GM12878 (cell line): ENCODE measurements around the gene MAP4K1. TPM values are rescaled to one million over a fixed set of nuclear protein-coding genes. Genes with fewer than 3 reads are reported as not detected.

Experiments
- ATF2 ChIP-seq: IDR thresholded peaks from 2 replicates; pipeline ENCODE4 v1.6.1; 2012; ENCODE audit warnings: low read length, inconsistent platforms
- ATF7 ChIP-seq: fragments of 450-650 bp; IDR thresholded peaks from 2 replicates; pipeline ENCODE4 v1.6.1; 2016; ENCODE audit warnings: low read depth, mild to moderate bottlenecking
- E4F1 ChIP-seq: fragments of 450-650 bp; IDR thresholded peaks from 2 replicates; pipeline ENCODE4 v1.6.1; 2018; ENCODE audit warnings: borderline replicate concordance, mild to moderate bottlenecking; ENCODE audit not compliant: partially characterized antibody
- EED ChIP-seq: sonication (generic); IDR thresholded peaks from 2 replicates; pipeline ENCODE4 v1.6.1; 2016; ENCODE audit warnings: antibody characterized with exemption, low read depth
- ELK1 ChIP-seq: IDR thresholded peaks from 2 replicates; pipeline ENCODE4 v1.6.1; 2012; ENCODE audit warnings: low read depth, low read length, improper control_type of control experiment
- ETV6 ChIP-seq, 2 experiments: fragments of 450-650 bp in 1 of 2; IDR thresholded peaks in 1 of 2; conservative IDR thresholded peaks in 1 of 2; 2 replicates each; pipeline ENCODE4 v1.6.1; 2014; ENCODE audit warnings: antibody characterized with exemption in 1 of 2, borderline replicate concordance in 1 of 2, low read depth in 1 of 2, mild to moderate bottlenecking in 1 of 2, moderate library complexity in 1 of 2
- IRF5 ChIP-seq: fragments of 450-650 bp; IDR thresholded peaks from 2 replicates; pipeline ENCODE4 v1.6.1; 2017; ENCODE audit warnings: borderline replicate concordance
- JUNB ChIP-seq: IDR thresholded peaks from 2 replicates; pipeline ENCODE4 v1.6.1; 2016; ENCODE audit warnings: antibody characterized with exemption, mild to moderate bottlenecking
- MAX ChIP-seq: IDR thresholded peaks from 2 replicates; pipeline ENCODE4 v1.6.1; 2012; ENCODE audit warnings: low read depth, low read length, improper control_type of control experiment
- MEF2B ChIP-seq: fragments of 450-650 bp; IDR thresholded peaks from 2 replicates; pipeline ENCODE4 v1.6.1; 2018; ENCODE audit warnings: mild to moderate bottlenecking, moderate library complexity; ENCODE audit not compliant: partially characterized antibody, poor library complexity, severe bottlenecking
- MYB ChIP-seq: fragments of 150-350 bp; IDR thresholded peaks from 2 replicates; pipeline ENCODE4 v1.6.1; 2014; ENCODE audit warnings: mild to moderate bottlenecking, low read depth, low read length, borderline replicate concordance
- NFIC ChIP-seq: IDR thresholded peaks from 2 replicates; pipeline ENCODE4 v1.6.1; 2012; ENCODE audit warnings: low read depth, mild to moderate bottlenecking, inconsistent platforms, low read length, moderate library complexity
- RAD51 ChIP-seq: fragments of 450-650 bp; IDR thresholded peaks from 2 replicates; pipeline ENCODE4 v1.6.1; 2016; ENCODE audit warnings: moderate library complexity, mild to moderate bottlenecking, inconsistent platforms
- RELB ChIP-seq: fragments of 450-650 bp; IDR thresholded peaks from 2 replicates; pipeline ENCODE4 v1.6.1; 2017; ENCODE audit warnings: low read depth, mild to moderate bottlenecking, moderate library complexity
- RUNX3 ChIP-seq: IDR thresholded peaks from 2 replicates; pipeline ENCODE4 v1.6.1; 2012; ENCODE audit warnings: low read length, inconsistent platforms
- SKIL ChIP-seq: fragments of 450-650 bp; IDR thresholded peaks from 2 replicates; pipeline ENCODE4 v1.6.1; 2017; ENCODE audit warnings: mild to moderate bottlenecking, low read depth, inconsistent platforms; ENCODE audit not compliant: poor library complexity, severe bottlenecking
- SPI1 ChIP-seq: IDR thresholded peaks from 2 replicates; pipeline ENCODE4 v1.6.1; 2011; ENCODE audit warnings: low read depth, mild to moderate bottlenecking, low read length, moderate library complexity, borderline replicate concordance; ENCODE audit not compliant: insufficient read depth
- ZBED1 ChIP-seq: IDR thresholded peaks from 2 replicates; pipeline ENCODE4 v1.6.1; 2016; ENCODE audit warnings: borderline replicate concordance
- ZNF217 ChIP-seq: fragments of 450-650 bp; IDR thresholded peaks from 2 replicates; pipeline ENCODE4 v1.6.1; 2017; ENCODE audit warnings: antibody characterized with exemption, mild to moderate bottlenecking
- polyA plus RNA-seq, 11 experiments: library from polyadenylated mRNA; depleted of rRNA in 4 of 11; unstranded in 6 of 11; stranded (reverse) in 5 of 11; fragments of >200 nt; fragmentation: Nextera tagmentation in 4 of 11; fragmentation: Illumina TruSeq in 1 of 11; extraction: Ambion mirVana in 4 of 11; extraction: Trizol in 1 of 11; gene quantifications; 1 replicate in 1 of 11; 2 replicates in 10 of 11; pipeline versions ENCODE4 v1.2.1 to v1.2.3, GENCODE V29; 2011 to 2016; ENCODE audit warnings: inconsistent platforms in 2 of 11, missing spikeins in 2 of 11, low read depth in 1 of 11
- total RNA-seq, 4 experiments: library from RNA; depleted of rRNA in 3 of 4; stranded (reverse); fragments of >200 nt in 3 of 4; fragmentation: Illumina TruSeq in 1 of 4; extraction: Trizol in 1 of 4; gene quantifications; 2 replicates each; pipeline versions ENCODE4 v1.2.1 to v1.2.3, GENCODE V29; 2013 to 2021

MAP4K1 gene
- total and polyA plus RNA-seq, 10 of the 15 experiments (the other 5 are each of a cell fraction or from before 2014, with no cell fraction given), result 39.2 to 306 (median 140) TPM

GRCh38 chr19:38554676-38555141 lies 63.0 kb downstream of the MAP4K1 start (continued):
- TF ChIP-seq RUNX3, result peak; percentile 77
- TF ChIP-seq MYB, result no peak
- 0 out of 2 replicates have a peak, but pooled peaks have one; percentile 10 for TF ChIP-seq ZBED1
- peak; percentile 63 for TF ChIP-seq RELB
- TF ChIP-seq E4F1, result no peak
- no peak for TF ChIP-seq ETV6 (conservative IDR thresholded peaks at IDR 0.05 in 1 of 2, IDR thresholded peaks at IDR 0.05 in 1 of 2; ENCODE audit: borderline replicate concordance in 1 of 2, low read depth in 1 of 2)
- TF ChIP-seq ATF2, result 0 out of 2 replicates have a peak, but pooled peaks have one; percentile 22
- TF ChIP-seq MEF2B, result peak; percentile 81
- no peak for TF ChIP-seq IRF5
- 0 out of 2 replicates have a peak, but pooled peaks have one; percentile 40 for TF ChIP-seq NFIC
- peak; percentile 53 for TF ChIP-seq EED
- no peak for TF ChIP-seq MAX
- TF ChIP-seq SKIL, result peak; percentile 82
- peak; percentile 17; the same call in 1 of the 2 replicates for TF ChIP-seq RAD51
- TF ChIP-seq JUNB, result peak; percentile 77
- peak; percentile 99; the same call in 1 of the 2 replicates for TF ChIP-seq ZNF217
- TF ChIP-seq ELK1, result no peak
- peak; percentile 26; the same call in 1 of the 2 replicates for TF ChIP-seq SPI1
- TF ChIP-seq ATF7, result peak; percentile 53; the same call in 1 of the 2 replicates
